ENCODE data around the gene ARHGEF3.

ARHGEF3 gene

GRCh38 chr3:56775838-56776555, 25.8 kb downstream of the ARHGEF3 start:
- no peak for DNase-seq (ENCODE audit: low read depth, low spot score)

GRCh38 chr3:56775445-56775837, 26.3 kb downstream of the ARHGEF3 start:
- no peak for DNase-seq (ENCODE audit: low read depth, low spot score)
- Histone ChIP-seq H3K36me3 (ENCODE audit: insufficient read depth, low read length) (no peaks in the 10 kb centered on the region), H3K9ac (ENCODE audit: insufficient read length) (no peak overlapping the region), H3K4me3 (no peak overlapping the region; the same call in 1 of the 2 replicates), H3K27ac (peak overlapping the region; percentile 86), H3K9me3 (ENCODE audit: low read depth, low read length) (no peaks in the 10 kb centered on the region)
- no peak for TF ChIP-seq POLR2AphosphoS5 (IDR thresholded peaks at IDR 0.05; ENCODE audit: borderline replicate concordance, low read depth, low read length)
- no peak for TF ChIP-seq FOXP2 (optimal IDR thresholded peaks at IDR 0.05; ENCODE audit: control extremely low read depth, extremely low read length, insufficient read depth)
- TF ChIP-seq EZH2 (IDR thresholded peaks at IDR 0.05): no peak

More at GRCh38 chr3:56775838-56776555, 25.8 kb downstream of the ARHGEF3 start:
- Histone ChIP-seq H3K36me3 (ENCODE audit: insufficient read depth, low read length) (no peaks in the 10 kb centered on the region), H3K27ac (peak overlapping the region; percentile 86), H3K4me3 (peak overlapping the region; percentile 63), H3K9me3 (ENCODE audit: low read depth, low read length) (no peaks in the 10 kb centered on the region), H3K9ac (ENCODE audit: insufficient read length) (no peak overlapping the region)
- TF ChIP-seq POLR2AphosphoS5 (IDR thresholded peaks at IDR 0.05; ENCODE audit: borderline replicate concordance, low read depth, low read length) (no peak), FOXP2 (optimal IDR thresholded peaks at IDR 0.05; ENCODE audit: control extremely low read depth, extremely low read length, insufficient read depth) (no peak), EZH2 (IDR thresholded peaks at IDR 0.05) (no peak)

GRCh38 chr3:56773986-56774385, 27.8 kb downstream of the ARHGEF3 start:
- no peak for DNase-seq (ENCODE audit: low read depth, low spot score)
- Histone ChIP-seq H3K36me3 (ENCODE audit: insufficient read depth, low read length) (no peaks in the 10 kb centered on the region), H3K4me3 (no peak overlapping the region), H3K27ac (no peak overlapping the region), H3K9ac (ENCODE audit: insufficient read length) (no peak overlapping the region), H3K9me3 (ENCODE audit: low read depth, low read length) (no peaks in the 10 kb centered on the region)
- TF ChIP-seq POLR2AphosphoS5 (IDR thresholded peaks at IDR 0.05; ENCODE audit: borderline replicate concordance, low read depth, low read length): no peak

GRCh38 chr3:56772952-56773938, 28.5 kb downstream of the ARHGEF3 start:
- no peaks in the 10 kb centered on the region for H3K9me3 ChIP-seq (ENCODE audit: low read depth, low read length)
- no peak overlapping the region for H3K4me3 ChIP-seq
- no peaks in the 10 kb centered on the region for H3K36me3 ChIP-seq (ENCODE audit: insufficient read depth, low read length)
- no peak overlapping the region for H3K27ac ChIP-seq
- no peak for TF ChIP-seq EZH2 (IDR thresholded peaks at IDR 0.05)
- no peak for TF ChIP-seq POLR2AphosphoS5 (IDR thresholded peaks at IDR 0.05; ENCODE audit: borderline replicate concordance, low read depth, low read length)
- no peak for TF ChIP-seq FOXP2 (optimal IDR thresholded peaks at IDR 0.05; ENCODE audit: control extremely low read depth, extremely low read length, insufficient read depth)
- H3K9ac ChIP-seq (ENCODE audit: insufficient read length): no peak overlapping the region
- no peak for DNase-seq (ENCODE audit: low read depth, low spot score)

- Histone ChIP-seq H3K27ac (no peak overlapping the region), H3K36me3 (ENCODE audit: insufficient read depth, low read length) (no peaks in the 10 kb centered on the region), H3K9me3 (ENCODE audit: low read depth, low read length) (no peaks in the 10 kb centered on the region), H3K9ac (ENCODE audit: insufficient read length) (no peak overlapping the region), H3K4me3 (no peak overlapping the region)
- no peak for DNase-seq (ENCODE audit: low read depth, low spot score)
- TF ChIP-seq FOXP2 (optimal IDR thresholded peaks at IDR 0.05; ENCODE audit: control extremely low read depth, extremely low read length, insufficient read depth) (no peak), EZH2 (IDR thresholded peaks at IDR 0.05) (no peak), POLR2AphosphoS5 (IDR thresholded peaks at IDR 0.05; ENCODE audit: borderline replicate concordance, low read depth, low read length) (no peak)
These were observed 30.4 kb downstream of the ARHGEF3 start for GRCh38 chr3:56771376-56771775.

- Histone ChIP-seq H3K9me3 (ENCODE audit: low read depth, low read length) (no peaks in the 10 kb centered on the region), H3K36me3 (ENCODE audit: insufficient read depth, low read length) (no peaks in the 10 kb centered on the region), H3K27ac (no peak overlapping the region), H3K9ac (ENCODE audit: insufficient read length) (no peak overlapping the region), H3K4me3 (no peak overlapping the region)
- TF ChIP-seq POLR2AphosphoS5 (IDR thresholded peaks at IDR 0.05; ENCODE audit: borderline replicate concordance, low read depth, low read length): no peak
- no peak for DNase-seq (ENCODE audit: low read depth, low spot score)
These were observed 32.5 kb downstream of the ARHGEF3 start for GRCh38 chr3:56769116-56769707.

- no peak for DNase-seq (ENCODE audit: low read depth, low spot score)
- no peak overlapping the region for H3K4me3 ChIP-seq
- no peak overlapping the region for H3K9ac ChIP-seq (ENCODE audit: insufficient read length)
- no peaks in the 10 kb centered on the region for H3K9me3 ChIP-seq (ENCODE audit: low read depth, low read length)
- TF ChIP-seq EZH2 (IDR thresholded peaks at IDR 0.05) (no peak), POLR2AphosphoS5 (IDR thresholded peaks at IDR 0.05; ENCODE audit: borderline replicate concordance, low read depth, low read length) (no peak), FOXP2 (optimal IDR thresholded peaks at IDR 0.05; ENCODE audit: control extremely low read depth, extremely low read length, insufficient read depth) (no peak)
- H3K36me3 ChIP-seq (ENCODE audit: insufficient read depth, low read length): no peaks in the 10 kb centered on the region
- no peak overlapping the region for H3K27ac ChIP-seq
These were observed 36.7 kb downstream of the ARHGEF3 start for GRCh38 chr3:56764904-56765547.

- Histone ChIP-seq H3K9me3 (ENCODE audit: low read depth, low read length) (no peaks in the 10 kb centered on the region), H3K36me3 (ENCODE audit: insufficient read depth, low read length) (no peaks in the 10 kb centered on the region), H3K4me3 (no peak overlapping the region), H3K27ac (no peak overlapping the region), H3K9ac (ENCODE audit: insufficient read length) (no peak overlapping the region)
- TF ChIP-seq FOXP2 (optimal IDR thresholded peaks at IDR 0.05; ENCODE audit: control extremely low read depth, extremely low read length, insufficient read depth) (no peak), POLR2AphosphoS5 (IDR thresholded peaks at IDR 0.05; ENCODE audit: borderline replicate concordance, low read depth, low read length) (no peak), EZH2 (IDR thresholded peaks at IDR 0.05) (no peak)
- no peak for DNase-seq (ENCODE audit: low read depth, low spot score)
These were observed 37.6 kb downstream of the ARHGEF3 start for GRCh38 chr3:56764184-56764583.

All from SK-N-MC (cell line).